ELR (cell line): Measurements from ENCODE around the gene RNF186.
"Not testable (repeated sequence)": the region's sequence is repeated elsewhere in the genome, so short reads cannot be mapped to it uniquely, and the experiment has no call there.

ENCODE experiments used
- DNase-seq: peaks from one replicate; pipeline ENCODE4 v3.0.0-alpha.2; 2015; ENCODE audit warnings: low read depth

RNF186 gene

GRCh38 chr1:19793360-19794046 lies 21.6 kb downstream of the RNF186 start:
- DNase-seq, result no peak

DNA sequence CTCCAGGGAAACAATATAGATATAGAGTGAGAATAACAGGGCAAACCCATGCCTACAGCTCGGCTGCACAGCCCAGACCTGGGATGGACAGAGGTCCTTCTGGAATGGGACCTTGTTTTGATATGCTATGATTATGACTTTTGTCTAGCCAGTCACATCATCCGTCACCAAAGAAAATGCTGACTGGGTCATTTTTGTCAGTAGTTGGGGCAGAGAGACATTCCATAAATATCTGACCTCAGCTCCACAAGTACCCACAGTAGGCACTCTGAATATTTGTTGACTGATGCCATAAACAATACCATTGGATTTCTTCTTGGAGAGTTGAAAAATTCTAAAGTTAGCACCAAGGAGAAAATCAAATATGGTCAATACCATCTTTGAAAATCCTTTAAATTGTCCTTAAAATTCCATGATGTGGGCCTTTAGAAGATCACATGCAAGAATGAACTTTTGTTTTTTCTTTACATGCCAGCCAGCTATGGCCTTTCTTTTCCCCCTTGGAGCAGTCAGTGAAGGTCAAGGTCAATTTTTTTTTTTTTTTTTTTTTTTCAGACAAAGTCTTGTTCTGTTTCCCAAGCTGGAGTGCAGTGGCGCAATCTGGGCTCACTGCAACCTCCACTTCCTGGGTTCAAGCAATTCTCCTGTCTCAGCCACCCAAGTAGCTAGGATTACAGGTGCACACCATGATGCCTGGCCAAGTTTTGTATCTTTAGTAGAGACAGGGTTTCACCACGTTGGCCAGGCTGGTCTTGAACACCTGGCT lies 22.7 kb downstream of the RNF186 start:
- DNase-seq, result no peak

GRCh38 chr1:19790061-19790975 lies 24.8 kb downstream of the RNF186 start:
- DNase-seq, result not testable (repeated sequence)

- DNase-seq, result no peak
These were observed 28.1 kb downstream of the RNF186 start for GRCh38 chr1:19786988-19787423.

GRCh38 chr1:19785660-19786059 lies 29.4 kb downstream of the RNF186 start:
- DNase-seq, result peak; percentile 26

DNA sequence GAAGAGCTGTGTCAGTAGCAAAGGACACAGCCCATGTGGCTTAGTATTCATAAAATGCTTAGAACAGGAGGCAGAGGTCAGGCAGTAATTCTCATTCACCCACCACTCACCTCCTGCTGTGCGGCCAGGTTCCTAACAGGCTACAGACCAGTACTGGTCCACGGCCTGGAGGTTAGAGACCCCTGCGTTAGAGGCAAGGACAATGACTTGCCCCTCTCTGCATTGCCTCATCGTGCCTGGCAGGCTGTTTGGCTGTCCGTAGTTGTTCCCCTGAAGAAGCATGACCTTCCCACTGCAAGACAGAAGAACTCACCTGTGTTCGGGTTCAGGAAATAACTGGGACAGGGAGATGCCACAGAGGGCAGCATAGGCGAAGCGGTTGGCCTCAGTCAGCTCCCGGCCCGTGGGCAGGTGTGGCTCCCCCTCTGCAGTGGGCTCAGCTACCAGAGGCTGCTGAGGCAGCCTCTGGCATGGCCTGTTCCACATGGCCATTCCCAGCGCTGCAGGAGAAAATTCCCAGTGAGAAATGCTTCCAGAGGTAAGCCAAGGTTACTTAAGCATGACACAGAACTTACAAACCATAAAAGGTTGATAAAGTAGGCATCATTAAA lies 34.7 kb downstream of the RNF186 start:
- no peak for DNase-seq

DNA sequence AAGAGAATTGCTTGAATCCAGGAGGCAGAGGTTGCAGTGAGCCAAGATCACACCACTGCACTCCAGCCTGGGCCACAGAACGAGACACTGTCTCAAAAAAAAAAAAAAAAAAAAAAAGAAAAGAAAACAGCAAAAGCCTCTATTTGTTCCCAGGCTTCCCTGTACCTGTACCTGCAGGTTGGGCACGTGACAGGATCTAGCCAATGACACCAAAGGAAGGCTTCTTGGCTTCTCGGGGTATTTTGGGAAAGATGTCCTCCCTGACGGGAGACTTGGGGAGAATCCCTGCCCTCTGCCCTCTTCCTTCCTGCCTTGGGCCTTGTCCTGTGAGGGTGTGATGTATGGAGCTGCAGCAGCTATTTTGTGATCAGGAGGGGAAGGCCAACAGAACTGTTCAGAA lies 38.1 kb downstream of the RNF186 start:
- DNase-seq, result no peak

DNA sequence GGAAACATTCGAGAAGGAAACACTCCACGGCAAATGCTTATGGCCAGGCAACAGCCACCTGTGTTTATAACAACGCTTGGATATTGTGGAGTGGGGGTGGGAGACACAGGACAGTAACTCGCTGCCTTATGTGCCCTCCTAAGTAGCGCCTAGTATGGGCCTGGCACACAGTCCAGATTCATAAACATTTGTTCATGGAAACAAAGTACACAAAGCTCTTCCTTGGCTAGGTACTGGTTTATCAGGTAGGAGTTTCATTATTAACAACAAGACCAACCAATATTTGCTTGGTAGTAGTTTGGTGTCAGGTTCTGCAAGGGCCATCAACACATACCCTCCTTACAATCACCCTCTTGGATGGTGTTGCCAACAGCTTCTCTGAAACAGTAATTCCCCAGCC lies 38.8 kb downstream of the RNF186 start:
- DNase-seq, result no peak

DNA sequence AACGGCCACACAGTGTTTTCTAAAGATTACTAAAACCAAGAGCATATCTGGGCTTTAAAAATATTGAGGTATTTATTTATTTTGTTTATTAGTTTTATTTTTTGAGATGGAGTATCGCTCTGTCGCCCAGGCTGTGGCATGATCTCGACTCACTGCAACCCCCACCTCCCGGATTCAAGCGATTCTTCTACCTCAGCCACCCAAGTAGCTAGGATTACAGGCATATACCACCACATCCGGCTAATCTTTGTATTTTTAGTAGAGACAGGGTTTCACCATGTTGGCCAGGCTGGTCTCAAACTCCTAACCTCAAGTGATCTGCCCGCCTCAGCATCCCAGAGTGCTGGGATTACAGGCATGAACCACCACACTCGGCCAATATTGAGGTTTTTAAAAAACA lies 39.3 kb downstream of the RNF186 start:
- no peak for DNase-seq

GRCh38 chr1:19775317-19775716 lies 39.8 kb downstream of the RNF186 start:
- DNase-seq, result peak; percentile 24

GRCh38 chr1:19774180-19774785 lies 40.8 kb downstream of the RNF186 start:
- DNase-seq, result no peak

- no peak for DNase-seq
These were observed 41.6 kb downstream of the RNF186 start for GRCh38 chr1:19773485-19773884.

DNA sequence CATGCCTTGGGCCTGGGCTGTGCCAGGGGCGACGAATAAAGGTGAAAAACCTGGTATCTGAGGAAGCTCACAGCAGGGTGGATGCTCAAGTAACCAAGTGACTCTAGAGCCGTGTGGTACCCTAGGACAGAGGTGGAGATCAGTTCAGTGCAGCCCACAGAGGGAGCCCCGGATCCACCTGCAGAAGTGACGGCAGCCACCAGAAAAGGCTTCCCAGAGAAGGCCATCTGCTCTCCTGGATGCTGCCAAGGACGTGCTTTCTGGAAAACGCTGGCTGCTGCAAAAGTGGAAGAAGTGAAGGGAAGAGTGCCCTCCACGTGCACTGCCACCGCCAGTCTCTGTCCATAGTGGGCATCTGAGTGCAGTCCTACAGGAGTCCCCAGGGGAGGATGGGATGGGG lies 43.0 kb downstream of the RNF186 start:
- DNase-seq, result no peak

DNA sequence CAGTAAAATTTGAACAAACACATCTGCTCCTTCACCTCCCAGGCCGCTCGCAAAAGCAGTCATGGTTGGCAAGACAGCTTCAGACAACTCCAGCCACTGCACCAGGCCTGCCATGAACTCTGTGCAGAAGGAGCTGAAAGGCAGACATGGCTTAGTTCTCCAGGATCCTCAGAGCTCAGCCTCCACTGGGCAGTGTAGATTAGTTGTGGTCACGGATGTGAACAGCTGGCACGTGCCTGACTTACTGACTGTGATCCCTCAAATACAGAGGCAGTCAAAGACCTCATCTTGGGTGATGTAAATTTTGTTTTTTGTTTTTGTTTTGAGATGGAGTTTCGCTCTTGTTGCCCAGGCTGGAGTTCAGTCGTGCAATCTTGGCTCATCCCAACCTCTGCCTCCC lies 43.7 kb downstream of the RNF186 start:
- DNase-seq, result no peak

GRCh38 chr1:19770436-19771190 lies 44.5 kb downstream of the RNF186 start:
- DNase-seq, result no peak

DNA sequence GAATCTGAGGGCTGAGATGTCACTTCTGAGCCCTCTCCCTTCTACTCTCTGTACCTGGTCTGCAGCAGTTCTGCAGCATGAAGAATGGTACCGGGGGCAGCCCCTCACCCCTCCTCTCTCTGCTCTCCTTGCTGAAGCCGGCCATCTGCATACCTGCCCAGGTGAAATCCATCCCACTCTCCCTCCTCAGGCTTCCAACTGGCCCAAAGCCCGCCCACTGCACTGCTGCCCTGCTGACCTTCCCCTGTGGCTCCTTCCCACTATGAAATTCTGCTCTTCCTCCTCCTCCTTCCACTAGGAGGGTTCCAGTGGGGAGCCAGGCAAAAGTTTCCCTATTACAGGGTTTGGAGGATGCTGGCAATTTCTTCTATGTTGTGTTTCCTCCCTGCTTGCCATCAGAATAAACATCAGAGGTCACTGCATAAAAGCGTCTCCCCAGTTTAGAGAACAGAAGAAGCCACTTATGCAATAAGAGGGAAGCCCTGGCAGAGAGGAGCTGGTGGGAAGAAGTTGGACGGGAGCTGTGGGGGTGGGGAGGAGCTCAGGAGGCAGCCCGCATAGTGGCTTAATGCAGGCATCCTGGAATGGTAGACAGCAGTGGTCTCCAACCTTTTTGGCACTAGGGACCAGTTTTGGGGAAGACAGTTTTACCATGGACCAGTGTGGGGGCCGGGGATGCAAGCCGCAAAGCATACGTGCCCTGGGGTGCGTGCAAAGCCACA lies 45.7 kb downstream of the RNF186 start:
- no peak for DNase-seq

GRCh38 chr1:19768353-19769210 lies 46.5 kb downstream of the RNF186 start:
- no peak for DNase-seq

GRCh38 chr1:19765623-19766022 lies 49.5 kb downstream of the RNF186 start:
- peak; percentile 95 for DNase-seq

DNA sequence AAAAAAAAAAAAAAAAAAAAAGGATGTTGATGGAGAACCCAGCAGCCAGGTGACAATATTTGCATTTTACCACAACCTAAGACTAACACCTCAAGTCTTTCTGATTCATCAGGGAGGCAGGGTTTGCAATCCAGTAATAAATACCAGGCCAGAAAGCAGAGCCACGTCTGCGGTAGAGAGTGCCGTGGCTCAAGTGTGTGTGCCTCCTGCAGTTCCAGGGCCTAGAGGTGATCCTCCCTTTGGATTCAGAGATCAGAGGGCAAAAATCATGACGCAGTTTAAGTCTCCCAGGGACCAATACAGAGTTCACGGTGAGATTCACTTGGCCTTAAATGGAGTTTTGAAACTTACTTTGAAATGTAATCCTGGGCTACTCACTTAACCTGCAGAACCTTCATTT lies 50.2 kb downstream of the RNF186 start:
- DNase-seq, result no peak
